GM18907 (cell line): ENCODE results near the gene DOCK2.
"Not testable (repeated sequence)": the region's sequence is repeated elsewhere in the genome, so short reads cannot be mapped to it uniquely, and the experiment has no call there.

Experiments
- ATAC-seq: cut with Tn5 transposase; IDR thresholded peaks from one replicate; pipeline ENCODE4 v1.9.1; 2021; ENCODE audit warnings: mild to moderate bottlenecking, moderate library complexity; ENCODE audit not compliant: unreplicated experiment

The DOCK2 gene

GRCh38 chr5:169810524-169810923, 173.4 kb downstream of the DOCK2 start:
- ATAC-seq = no peak

GRCh38 chr5:169811023-169811422, 173.9 kb downstream of the DOCK2 start:
- ATAC-seq = no peak

DNA sequence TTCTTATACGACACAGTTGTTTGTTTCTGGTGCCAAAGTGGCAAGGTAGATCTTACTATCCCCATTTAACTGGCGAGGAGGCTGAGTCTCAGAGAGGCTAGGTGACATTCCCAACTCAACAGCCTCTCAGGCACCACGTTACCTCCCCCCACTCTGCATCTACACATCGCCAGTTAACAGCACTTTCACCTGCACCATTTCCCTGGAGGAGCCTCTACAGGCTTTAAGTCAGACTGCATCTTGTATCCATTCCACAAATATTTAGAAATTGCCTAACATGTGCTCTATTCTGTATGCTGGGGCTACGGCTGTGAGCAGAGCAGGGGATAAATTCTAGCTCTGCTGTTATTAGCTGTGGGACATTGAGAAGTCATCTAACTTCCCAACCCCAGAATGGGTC, 174.6 kb downstream of the DOCK2 start:
- ATAC-seq = no peak

DNA sequence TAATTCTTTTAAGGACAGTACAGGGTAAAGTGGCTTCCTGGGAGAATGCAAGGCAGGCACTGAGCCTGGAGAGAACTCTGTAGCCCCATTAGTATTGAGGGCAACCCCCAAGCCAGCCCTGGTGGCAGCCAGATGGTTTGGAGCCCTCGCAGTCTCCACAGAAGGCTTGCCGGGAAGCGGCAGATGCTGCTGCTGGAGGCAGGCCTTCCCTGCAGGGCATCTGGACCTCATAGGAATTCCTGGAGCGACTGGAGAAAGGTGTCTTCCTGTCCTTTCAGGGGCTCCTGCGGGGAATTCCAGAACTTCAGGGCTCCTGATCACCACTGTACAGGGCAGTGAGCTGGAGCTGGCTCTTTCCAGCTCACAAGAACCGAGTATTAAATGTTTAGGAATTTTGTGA, 175.7 kb downstream of the DOCK2 start:
- no peak for ATAC-seq

GRCh38 chr5:169814045-169814444, 177.0 kb downstream of the DOCK2 start:
- ATAC-seq = no peak

GRCh38 chr5:169814522-169814921, 177.4 kb downstream of the DOCK2 start:
- ATAC-seq = no peak

DNA sequence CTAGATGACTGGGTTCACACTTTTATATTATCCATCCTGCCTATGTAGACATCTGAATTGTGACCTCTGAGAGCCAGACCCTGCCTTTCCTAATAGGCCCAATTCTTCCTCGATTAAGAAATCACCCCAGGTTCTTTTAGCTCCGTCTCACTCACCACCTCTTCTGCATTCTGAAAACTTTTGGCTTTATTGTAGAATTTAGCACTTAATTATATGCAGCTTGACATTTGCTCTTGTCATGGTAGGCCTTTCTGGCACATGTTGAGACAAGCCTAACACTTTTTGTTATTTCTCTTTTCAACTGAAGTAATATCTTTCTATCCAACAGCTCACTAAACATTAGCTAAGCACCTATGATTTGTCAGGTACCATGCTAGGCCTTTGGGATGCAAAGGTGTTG, 180.0 kb downstream of the DOCK2 start:
- no peak for ATAC-seq

DNA sequence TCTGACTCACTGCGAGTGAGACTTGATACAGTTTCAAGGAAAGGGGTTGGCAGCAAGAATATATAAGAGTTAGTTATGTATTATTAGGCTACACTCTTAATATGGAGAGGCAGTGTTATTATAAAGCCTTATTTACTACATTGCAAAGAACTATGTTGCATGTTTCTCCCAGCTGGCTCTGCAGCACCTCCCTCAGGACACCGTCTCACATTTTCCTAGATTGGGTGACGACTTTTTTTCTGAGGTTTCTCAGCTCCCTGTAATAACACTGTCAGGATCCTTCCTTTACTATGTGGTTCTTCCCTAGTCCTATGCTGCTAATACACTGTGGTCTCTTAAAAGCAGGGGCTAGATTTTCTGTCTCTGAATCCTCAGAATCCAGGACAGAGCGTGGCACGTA, 189.5 kb downstream of the DOCK2 start:
- no peak for ATAC-seq

DNA sequence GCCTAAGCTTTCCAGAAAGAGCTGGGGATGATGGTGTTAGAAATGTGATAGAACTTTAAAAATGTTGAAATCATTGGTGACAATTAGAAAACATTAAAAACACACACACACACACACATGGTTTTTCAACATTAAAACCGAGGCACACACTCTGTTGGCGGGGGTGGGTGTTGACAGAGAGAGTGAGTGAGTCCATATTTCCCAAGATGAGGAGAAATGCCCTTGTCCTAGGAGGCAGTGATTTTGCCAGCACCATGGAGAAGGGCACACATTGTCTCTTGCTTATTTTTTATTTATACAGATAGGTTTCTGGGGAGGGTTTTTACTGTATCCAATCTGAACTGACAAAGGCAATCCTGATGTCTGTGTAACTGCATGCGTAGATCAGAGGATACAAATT, 190.7 kb downstream of the DOCK2 start:
- ATAC-seq = no peak

- peak; percentile 75 for ATAC-seq
Measured at GRCh38 chr5:169828385-169828784, 191.3 kb downstream of the DOCK2 start.

- ATAC-seq = no peak
Measured at GRCh38 chr5:169831331-169831730, 194.3 kb downstream of the DOCK2 start.

- no peak for ATAC-seq
Measured at GRCh38 chr5:169832304-169832703, 195.2 kb downstream of the DOCK2 start.

DNA sequence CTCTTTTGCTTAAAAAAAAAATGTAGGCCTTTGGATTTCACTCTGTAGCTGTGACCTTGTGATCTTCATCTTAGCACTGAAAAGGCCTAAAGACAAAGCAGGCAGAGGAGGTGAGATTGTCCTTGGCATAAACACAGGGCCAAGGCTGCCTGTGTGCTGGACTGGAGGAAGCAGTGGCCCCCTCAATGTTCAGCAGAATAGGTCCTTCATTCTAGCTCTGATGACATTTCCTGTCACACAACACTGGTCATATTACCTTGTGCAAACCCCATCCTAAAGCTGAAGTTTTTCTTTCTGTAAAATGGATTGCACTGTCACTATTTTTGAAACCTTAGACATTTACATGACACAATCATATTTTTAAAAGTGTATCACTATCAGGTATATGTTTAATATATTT, 195.8 kb downstream of the DOCK2 start:
- ATAC-seq = peak; percentile 38

DNA sequence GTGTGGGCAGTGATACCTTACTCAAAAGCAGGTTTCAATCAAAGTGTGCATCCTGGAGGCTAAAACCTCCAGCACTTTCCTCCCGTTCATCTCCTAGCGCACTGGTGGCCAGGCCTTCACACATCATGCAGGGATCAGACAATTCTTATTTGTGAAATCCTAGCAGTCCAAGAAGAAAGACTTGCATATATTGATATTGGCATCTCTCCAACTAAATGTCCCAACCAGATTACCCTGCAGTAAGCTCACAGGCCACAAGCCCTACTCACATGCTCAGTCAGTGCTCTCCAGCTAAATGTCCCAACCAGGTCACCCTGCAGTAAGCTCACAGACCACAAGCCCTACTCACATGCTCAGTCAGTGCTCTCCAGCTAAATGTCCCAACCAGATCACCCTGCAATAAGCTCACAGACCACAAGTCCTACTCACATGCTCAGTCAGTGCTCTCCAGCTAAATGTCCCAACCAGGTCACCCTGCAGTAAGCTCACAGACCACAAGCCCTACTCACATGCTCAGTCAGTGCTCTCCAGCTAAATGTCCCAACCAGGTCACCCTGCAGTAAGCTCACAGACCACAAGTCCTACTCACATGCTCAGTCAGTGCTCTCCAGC, 196.7 kb downstream of the DOCK2 start:
- not testable (repeated sequence) for ATAC-seq

DNA sequence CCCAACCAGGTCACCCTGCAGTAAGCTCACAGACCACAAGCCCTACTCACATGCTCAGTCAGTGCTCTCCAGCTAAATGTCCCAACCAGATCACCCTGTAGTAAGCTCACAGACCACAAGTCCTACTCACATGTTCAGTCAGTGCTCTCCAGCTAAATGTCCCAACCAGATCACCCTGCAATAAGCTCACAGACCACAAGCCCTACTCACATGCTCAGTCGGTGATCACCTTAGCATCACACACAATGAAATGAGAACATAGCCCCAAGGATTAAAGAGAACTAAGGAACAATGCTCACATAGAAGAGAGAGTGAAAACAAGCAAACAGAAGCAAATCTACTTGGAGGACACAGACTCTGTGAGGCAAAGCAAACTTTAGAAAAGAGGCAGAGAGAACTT, 197.5 kb downstream of the DOCK2 start:
- not testable (repeated sequence) for ATAC-seq

- ATAC-seq = no peak
Measured at GRCh38 chr5:169836835-169837536, 199.9 kb downstream of the DOCK2 start.

DNA sequence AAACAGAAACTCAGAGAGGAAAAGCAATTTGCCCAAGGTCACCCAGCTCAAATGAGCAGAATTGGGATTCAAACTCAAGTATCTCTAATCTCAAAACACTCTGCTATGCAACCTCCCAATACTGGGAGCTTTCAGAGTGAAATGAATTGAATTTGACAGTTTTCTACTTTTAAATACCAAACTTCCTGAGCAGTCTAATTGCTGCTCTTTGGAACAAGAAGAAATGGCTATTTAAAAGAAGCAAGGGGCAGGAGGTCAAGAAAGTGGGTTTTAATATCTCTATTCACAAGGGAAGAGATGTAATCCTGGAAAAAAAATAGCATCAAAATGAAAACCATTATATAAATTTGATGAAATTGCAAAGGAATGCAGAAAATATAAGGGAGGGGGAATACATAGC, 200.6 kb downstream of the DOCK2 start:
- ATAC-seq = no peak

DNA sequence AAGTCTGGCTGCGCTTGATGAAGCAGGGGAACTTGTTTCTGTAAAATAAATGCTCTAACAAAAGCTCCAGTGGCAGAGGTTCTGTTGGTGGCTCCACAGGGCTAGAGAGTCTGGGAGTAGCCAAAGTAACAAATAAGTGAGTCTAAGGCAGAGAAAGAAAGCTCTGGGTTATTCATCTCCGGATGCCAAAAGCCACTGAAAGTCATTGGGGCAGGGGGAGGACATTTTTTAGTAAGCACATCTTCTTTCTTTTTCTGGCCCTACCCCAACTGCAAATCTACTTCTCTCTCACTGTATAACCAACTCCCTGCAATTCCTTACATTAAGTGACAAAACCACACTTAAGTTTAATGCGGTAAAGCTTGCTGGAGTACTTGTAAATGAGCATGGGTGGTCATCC, 201.6 kb downstream of the DOCK2 start:
- ATAC-seq = peak; percentile 88

GRCh38 chr5:169840405-169840804, 203.3 kb downstream of the DOCK2 start:
- ATAC-seq = no peak

- ATAC-seq = no peak
Measured at GRCh38 chr5:169842699-169843098, 205.6 kb downstream of the DOCK2 start.

DNA sequence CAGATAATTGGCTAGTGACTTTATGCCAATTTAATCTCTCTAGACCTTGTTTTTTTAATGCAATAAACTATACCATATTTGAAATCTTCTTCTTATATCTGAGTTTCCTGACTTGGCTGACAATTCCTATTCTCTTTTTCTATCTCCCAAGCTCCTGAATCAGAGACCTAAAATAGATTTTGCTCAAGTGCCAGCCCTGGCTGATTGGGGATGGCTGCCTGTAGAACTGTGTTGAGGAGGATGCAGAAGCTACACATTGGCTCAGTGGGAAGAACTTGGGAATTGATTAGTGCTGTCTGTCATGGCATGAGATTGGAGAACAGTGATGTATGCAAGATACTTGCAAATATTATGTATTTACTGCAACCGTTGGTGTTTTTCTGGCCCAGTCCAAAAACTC, 210.4 kb downstream of the DOCK2 start:
- ATAC-seq = no peak

- no peak for ATAC-seq
Measured at GRCh38 chr5:169848271-169848670, 211.2 kb downstream of the DOCK2 start.

DNA sequence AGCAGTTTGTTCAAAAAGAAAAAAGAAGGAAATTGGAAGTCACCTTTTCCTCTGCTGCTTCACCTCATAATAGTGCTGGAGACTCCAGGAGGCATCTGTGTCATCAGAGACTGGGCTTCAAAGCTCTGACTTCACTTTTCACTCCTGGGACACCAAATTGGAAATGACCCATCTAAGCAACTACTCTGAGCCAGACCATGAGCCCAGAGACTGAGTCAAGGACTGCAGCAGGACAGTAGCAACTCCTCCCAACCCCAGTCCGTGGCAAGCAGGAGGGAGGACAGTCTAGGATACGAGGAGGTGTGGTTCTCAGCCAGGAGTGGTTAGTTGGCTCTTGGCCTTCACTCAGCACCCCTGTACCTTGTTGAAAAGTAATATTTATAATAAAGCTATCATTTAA, 211.7 kb downstream of the DOCK2 start:
- no peak for ATAC-seq
